ENCODE results near the gene MARCOL.
"Not testable (repeated sequence)": the region's sequence is repeated elsewhere in the genome, so short reads cannot be mapped to it uniquely, and the experiment has no call there.

MARCOL gene

GRCh38 chr5:148268566-148268965 lies 30.2 kb downstream of the MARCOL start, which contains the start of gene SPINK13:
Gene SPINK13, plus strand, starts transcription at chr5:148268794. Its CDS starts 1,279 bp downstream, at chr5:148270073.
- no peak for DNase-seq

GRCh38 chr5:148275129-148275528 lies 36.8 kb downstream of the MARCOL start:
- not testable (repeated sequence) for DNase-seq

DNA sequence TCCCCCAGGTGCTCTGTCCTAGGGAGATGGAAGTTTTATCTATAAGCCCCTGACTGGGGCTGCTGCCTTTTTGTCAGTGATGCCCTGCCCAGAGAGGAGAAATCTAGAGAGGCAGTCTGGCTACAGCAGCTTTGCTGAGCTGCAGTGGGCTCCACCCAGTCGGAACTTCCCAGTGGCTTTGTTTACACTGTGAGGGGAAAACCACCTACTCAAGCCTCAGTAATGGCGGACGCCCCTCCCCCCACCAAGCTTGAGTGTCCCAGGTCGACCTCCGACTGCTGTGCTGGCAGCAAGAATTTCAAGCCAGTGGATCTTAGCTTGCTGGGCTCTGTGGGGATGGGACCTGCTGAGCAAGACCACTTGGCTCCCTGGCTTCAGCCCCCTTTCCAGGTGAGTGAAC lies 42.6 kb downstream of the MARCOL start:
- not testable (repeated sequence) for DNase-seq

DNA sequence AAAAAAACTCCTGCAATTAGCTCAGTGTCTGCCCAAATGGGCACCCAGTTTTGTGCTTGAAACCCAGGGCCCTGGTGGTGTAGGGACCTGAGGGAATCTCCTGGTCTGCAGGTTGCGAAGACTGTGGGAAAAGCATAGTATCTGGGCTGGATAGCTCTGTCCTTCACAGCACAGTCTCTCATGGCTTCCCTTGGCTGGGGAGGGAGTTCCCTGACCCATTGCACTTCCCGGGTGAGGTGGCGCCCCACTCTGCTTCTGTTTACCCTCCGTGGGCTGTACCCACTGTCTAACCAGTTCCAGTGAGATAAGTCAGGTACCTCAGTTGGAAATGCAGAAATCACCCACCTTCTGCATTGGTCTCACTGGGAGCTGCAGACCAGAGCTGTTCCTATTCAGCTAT lies 43.0 kb downstream of the MARCOL start:
- DNase-seq = not testable (repeated sequence)

- DNase-seq = no peak
Measured at GRCh38 chr5:148290271-148291195, 52.2 kb downstream of the MARCOL start.

All from activated CD4-positive, alpha-beta T cell treated with anti-CD3 and anti-CD28 coated beads, Interleukin-2, amount 50 U/mL, for 4 hours (primary cell).